GM21515 (cell line): Measurements from ENCODE around the gene RPSA.
"Not testable (repeated sequence)": the region's sequence is repeated elsewhere in the genome, so short reads cannot be mapped to it uniquely, and the experiment has no call there.

ENCODE experiments used
- ATAC-seq: cut with Tn5 transposase; IDR thresholded peaks from one replicate; pipeline ENCODE4 v1.9.1; 2021; ENCODE audit not compliant: unreplicated experiment

RPSA gene

GRCh38 chr3:39388153-39388552, 18.4 kb upstream of the RPSA start:
- ATAC-seq = no peak

GRCh38 chr3:39388741-39389248, 17.7 kb upstream of the RPSA start:
- ATAC-seq = peak; percentile 74

GRCh38 chr3:39390181-39390580, 16.3 kb upstream of the RPSA start:
- ATAC-seq = no peak

GRCh38 chr3:39396690-39397089, 9.8 kb upstream of the RPSA start:
- no peak for ATAC-seq

- ATAC-seq = no peak
These were observed 7.8 kb upstream of the RPSA start for GRCh38 chr3:39398700-39399099.

GRCh38 chr3:39401983-39402382, 4.5 kb upstream of the RPSA start:
- no peak for ATAC-seq

- no peak for ATAC-seq
These were observed 1.4 kb upstream of the RPSA start for GRCh38 chr3:39404943-39405686.

GRCh38 chr3:39405687-39406367, 693 bp upstream of the RPSA start:
- ATAC-seq = no peak

GRCh38 chr3:39407259-39407629, 724 bp downstream of the RPSA start:
- no peak for ATAC-seq

GRCh38 chr3:39407773-39408492, 1.4 kb downstream of the RPSA start:
- no peak for ATAC-seq

- ATAC-seq = no peak
These were observed 2.2 kb downstream of the RPSA start for GRCh38 chr3:39408493-39409372.

- ATAC-seq = no peak
These were observed 3.1 kb downstream of the RPSA start for GRCh38 chr3:39409514-39410136.

- ATAC-seq = no peak
These were observed 4.4 kb downstream of the RPSA start for GRCh38 chr3:39410893-39411292.

GRCh38 chr3:39412668-39413260, 6.2 kb downstream of the RPSA start:
- ATAC-seq = no peak

GRCh38 chr3:39413691-39414420, 7.3 kb downstream of the RPSA start:
- ATAC-seq = no peak

- no peak for ATAC-seq
These were observed 7.9 kb downstream of the RPSA start for GRCh38 chr3:39414421-39414907.

GRCh38 chr3:39415302-39415701, 8.8 kb downstream of the RPSA start:
- ATAC-seq = not testable (repeated sequence)

- ATAC-seq = no peak
These were observed 9.5 kb downstream of the RPSA start for GRCh38 chr3:39415983-39416382.

- not testable (repeated sequence) for ATAC-seq
These were observed 10.5 kb downstream of the RPSA start for GRCh38 chr3:39416998-39417397.
